ENCODE data around the gene CIAO3.

CIAO3 gene

GRCh38 chr16:685967-686366, 54.8 kb downstream of the CIAO3 start:
- no peak overlapping the region for H2AFZ ChIP-seq (ENCODE audit: low read length)
- TF ChIP-seq EZH2 (optimal IDR thresholded peaks at IDR 0.05; ENCODE audit: low read depth, low read length) (no peak), CTCF (IDR thresholded peaks at IDR 0.05; ENCODE audit: low read length) (0 out of 2 replicates have a peak, but pooled peaks have one; percentile 13), EZH2phosphoT487 (IDR thresholded peaks at IDR 0.05; ENCODE audit: low read length) (no peak)
- H4K20me1 ChIP-seq (ENCODE audit: insufficient read depth, low read length), result no peaks in the 10 kb centered on the region
- H3K79me2 ChIP-seq (ENCODE audit: low read length), result peaks cover 43% of the 10 kb centered on the region
- H3F3A ChIP-seq (ENCODE audit: insufficient read depth, low read length), result 0 out of 2 replicates have a peak, but pooled peaks cover under 1% of the 10 kb centered on the region
- no peaks in the 10 kb centered on the region for H3K9me3 ChIP-seq (replicated peaks; ENCODE audit: insufficient read depth, low read length)
- H3K27ac ChIP-seq (ENCODE audit: low read length), result no peak overlapping the region
- H3K4me1 ChIP-seq (ENCODE audit: low read length), result peaks cover 13% of the 10 kb centered on the region
- no peak overlapping the region for H3K4me2 ChIP-seq (ENCODE audit: low read depth, low read length)
- no peak overlapping the region for H3K4me3 ChIP-seq (ENCODE audit: low read length)
- H3K9ac ChIP-seq (ENCODE audit: low read length), result no peak overlapping the region
- peaks cover 2% of the 10 kb centered on the region; the same call in 1 of the 2 replicates for H3K27me3 ChIP-seq (replicated peaks; ENCODE audit: insufficient read depth, low read length)
- no peaks in the 10 kb centered on the region for H3K9me2 ChIP-seq (replicated peaks; ENCODE audit: insufficient read depth, low read length)
- no peaks in the 10 kb centered on the region for H3K36me3 ChIP-seq (replicated peaks; ENCODE audit: insufficient read depth, low read length)
- DNase-seq, result no peak

DNA sequence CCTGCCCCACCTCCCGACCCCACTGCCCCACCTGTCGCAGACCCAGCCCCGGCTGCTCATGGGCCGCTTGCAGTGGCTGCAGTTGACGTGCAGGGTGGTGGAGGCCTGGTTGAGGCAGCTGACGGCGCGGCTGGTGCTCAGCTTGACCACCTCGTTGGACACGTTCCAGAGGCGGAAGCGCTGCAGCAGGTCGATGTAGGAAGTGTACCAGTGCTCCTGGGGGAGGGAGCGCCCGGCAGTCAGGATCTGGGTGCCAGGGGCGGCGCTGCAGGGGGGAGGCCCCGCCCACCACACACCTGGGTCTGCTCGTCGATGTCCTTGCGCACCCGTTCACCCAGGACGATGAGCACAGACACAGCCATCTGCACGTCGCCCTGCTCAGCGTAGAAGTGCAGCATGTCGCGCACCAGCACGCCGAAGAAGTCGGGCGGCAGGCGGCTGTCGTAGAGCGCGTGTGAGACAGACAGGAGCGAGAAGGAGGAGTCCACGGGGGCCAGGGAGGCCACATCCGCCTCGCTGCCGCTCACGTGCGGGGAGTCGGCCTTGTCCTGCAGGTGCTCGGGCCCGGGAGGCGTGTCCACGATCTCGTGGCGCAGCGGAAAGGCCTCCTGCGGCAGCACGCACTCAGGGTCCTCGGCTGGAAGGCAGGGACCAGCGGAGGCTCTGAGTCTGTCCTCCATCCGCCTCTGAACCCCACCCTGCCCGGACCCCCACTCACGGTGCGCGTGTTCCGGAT, 55.7 kb downstream of the CIAO3 start:
- no peak overlapping the region for H3K4me2 ChIP-seq (ENCODE audit: low read depth, low read length)
- no peaks in the 10 kb centered on the region for H3K27me3 ChIP-seq (replicated peaks; ENCODE audit: insufficient read depth, low read length)
- H3K9ac ChIP-seq (ENCODE audit: low read length), result no peak overlapping the region
- peaks cover 14% of the 10 kb centered on the region for H3K4me1 ChIP-seq (ENCODE audit: low read length)
- no peak overlapping the region for H3K4me3 ChIP-seq (ENCODE audit: low read length)
- no peak for TF ChIP-seq EZH2 (optimal IDR thresholded peaks at IDR 0.05; ENCODE audit: low read depth, low read length)
- H4K20me1 ChIP-seq (ENCODE audit: insufficient read depth, low read length), result no peaks in the 10 kb centered on the region
- H3K36me3 ChIP-seq (replicated peaks; ENCODE audit: insufficient read depth, low read length), result no peaks in the 10 kb centered on the region
- no peak for DNase-seq
- 0 out of 2 replicates have a peak, but pooled peaks cover 4% of the 10 kb centered on the region for H3F3A ChIP-seq (ENCODE audit: insufficient read depth, low read length)
- no peaks in the 10 kb centered on the region for H3K9me2 ChIP-seq (replicated peaks; ENCODE audit: insufficient read depth, low read length)
- H3K27ac ChIP-seq (ENCODE audit: low read length), result no peak overlapping the region
- no peaks in the 10 kb centered on the region for H3K9me3 ChIP-seq (replicated peaks; ENCODE audit: insufficient read depth, low read length)
- H2AFZ ChIP-seq (ENCODE audit: low read length), result no peak overlapping the region
- H3K79me2 ChIP-seq (ENCODE audit: low read length), result peaks cover 47% of the 10 kb centered on the region

DNA sequence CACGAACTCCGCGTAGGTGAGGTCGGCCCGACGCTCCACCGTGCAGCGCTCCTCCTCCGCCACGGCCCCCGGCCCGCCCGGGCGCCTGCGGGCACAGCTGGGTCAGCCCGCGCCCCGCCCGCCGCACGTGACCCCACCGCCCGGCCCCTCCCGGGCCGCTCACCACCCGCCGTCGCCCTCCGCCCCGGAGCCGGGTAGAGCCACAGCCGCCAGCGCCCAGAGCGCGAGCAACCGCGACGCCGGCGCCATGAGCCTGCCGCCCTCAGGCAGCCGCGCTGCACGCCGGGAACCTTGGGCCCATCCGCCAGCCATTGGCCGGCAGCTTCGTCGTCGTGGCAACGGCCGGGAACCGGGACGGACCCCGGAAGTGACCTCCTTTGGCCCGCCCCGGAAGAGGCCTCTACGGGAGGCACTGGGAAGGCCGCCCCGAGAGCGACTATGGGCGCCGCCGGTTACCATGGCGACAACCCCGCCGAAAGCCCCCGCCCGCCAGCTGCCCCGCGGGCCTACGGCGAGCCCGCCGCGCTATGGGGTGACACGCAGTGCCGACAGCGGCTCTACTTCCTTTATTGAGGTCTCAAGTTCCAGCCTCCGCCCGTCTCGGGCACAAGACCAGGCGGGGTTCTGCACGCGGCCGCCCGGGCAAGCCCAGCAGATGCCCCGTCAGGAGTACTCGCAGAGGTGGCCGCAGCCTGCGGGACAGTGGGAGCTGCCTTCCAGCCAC, 56.6 kb downstream of the CIAO3 start, which contains the start of gene JMJD8:
JMJD8 (minus strand) TSS at position 264 of the 724 bp plus-strand sequence; CDS start at position 249, 15 bp downstream.
- H3K9ac ChIP-seq (ENCODE audit: low read length), result peak within 1 kb of the TSS; percentile 32; the same call in 1 of the 2 replicates

More for the DNA sequence above, 56.6 kb downstream of the CIAO3 start, which contains the start of gene JMJD8:
- Histone ChIP-seq H3K9me3 (replicated peaks; ENCODE audit: insufficient read depth, low read length) (no peaks in the 10 kb centered on the region), H3K36me3 (replicated peaks; ENCODE audit: insufficient read depth, low read length) (no peaks in the 10 kb centered on the region), H3K4me3 (ENCODE audit: low read length) (peak within 1 kb of the TSS; percentile 61), H3K79me2 (ENCODE audit: low read length) (peaks cover 40% of the 10 kb centered on the region), H3K27ac (ENCODE audit: low read length) (peak within 1 kb of the TSS; percentile 29; the same call in 1 of the 2 replicates), H3K4me2 (ENCODE audit: low read depth, low read length) (peak within 1 kb of the TSS; percentile 70), H3K4me1 (ENCODE audit: low read length) (peaks cover 9% of the 10 kb centered on the region), H3K9me2 (replicated peaks; ENCODE audit: insufficient read depth, low read length) (no peaks in the 10 kb centered on the region), H4K20me1 (ENCODE audit: insufficient read depth, low read length) (no peaks in the 10 kb centered on the region), H2AFZ (ENCODE audit: low read length) (no peak within 1 kb of the TSS), H3K27me3 (replicated peaks; ENCODE audit: insufficient read depth, low read length) (no peaks in the 10 kb centered on the region), H3F3A (ENCODE audit: insufficient read depth, low read length) (0 out of 2 replicates have a peak, but pooled peaks cover 4% of the 10 kb centered on the region)
- no peak for TF ChIP-seq EZH2 (optimal IDR thresholded peaks at IDR 0.05; ENCODE audit: low read depth, low read length)
- TF ChIP-seq CTCF (IDR thresholded peaks at IDR 0.05; ENCODE audit: low read length), result no peak
- TF ChIP-seq EZH2phosphoT487 (IDR thresholded peaks at IDR 0.05; ENCODE audit: low read length), result no peak
- peak; percentile 90 for DNase-seq

Data from MM.1S (cell line).